Natural killer cell (primary cell): Measurements from ENCODE around the gene THSD4. TPM values are rescaled to one million over a fixed set of nuclear protein-coding genes. Genes with fewer than 3 reads are reported as not detected.

Experiments
- ATAC-seq, 3 donors: fragments of 150-1000 bp in 2 of 3; fragments of 200-7000 bp in 1 of 3; cut with Tn5 transposase; 1 replicate in 1 of 3; 2 replicates in 2 of 3; pipeline ENCODE4 v1.10.0; 2021; ENCODE audit warnings: mild to moderate bottlenecking in 2 of 3, moderate library complexity in 2 of 3
- DNase-seq, 2 donors: peaks; one replicate each; pipeline versions ENCODE4 v3.0.0 to v3.0.0-alpha.2; 2013 to 2021; ENCODE audit warnings: mixed read lengths in 1 of 2
- H3K27ac ChIP-seq: one replicate; pipeline ENCODE4 v1.5.1; 2013; ENCODE audit warnings: mild to moderate bottlenecking, low read length
- H3K27me3 ChIP-seq: one replicate; pipeline ENCODE4 v1.6.1; 2013; ENCODE audit warnings: low read length; ENCODE audit not compliant: control insufficient read depth, insufficient read depth
- H3K36me3 ChIP-seq: one replicate; pipeline ENCODE4 v1.6.1; 2013; ENCODE audit warnings: low read length; ENCODE audit not compliant: control insufficient read depth, insufficient read depth
- H3K4me1 ChIP-seq: one replicate; pipeline ENCODE4 v1.6.1; 2013; ENCODE audit warnings: low read length; ENCODE audit not compliant: control insufficient read depth, insufficient read depth
- H3K4me3 ChIP-seq: one replicate; pipeline ENCODE4 v1.5.1; 2013; ENCODE audit warnings: low read length
- H3K9me3 ChIP-seq: one replicate; pipeline ENCODE4 v1.6.1; 2013; ENCODE audit warnings: low read length; ENCODE audit not compliant: control insufficient read depth, insufficient read depth
- H3K27ac Mint-ChIP-seq, 2 donors: one replicate each; pipeline ENCODE4 v1.8.0; 2022; ENCODE audit warnings: mild to moderate bottlenecking in 2 of 2, mixed read lengths in 2 of 2, moderate library complexity in 1 of 2
- H3K27me3 Mint-ChIP-seq, 2 donors: one replicate each; pipeline ENCODE4 v1.8.0; 2022; ENCODE audit warnings: low read depth in 2 of 2, mixed read lengths in 2 of 2
- H3K36me3 Mint-ChIP-seq: one replicate; pipeline ENCODE4 v1.8.0; 2022; ENCODE audit warnings: mixed read lengths
- H3K4me1 Mint-ChIP-seq, 2 donors: one replicate each; pipeline ENCODE4 v1.8.0; 2022; ENCODE audit warnings: mixed read lengths in 2 of 2
- H3K4me3 Mint-ChIP-seq: one replicate; pipeline ENCODE4 v1.8.0; 2022; ENCODE audit warnings: mild to moderate bottlenecking, moderate library complexity, mixed read lengths
- H3K9me3 Mint-ChIP-seq, 2 donors: one replicate each; pipeline ENCODE4 v1.8.0; 2022; ENCODE audit warnings: mixed read lengths in 2 of 2
- WGBS: methylation state at CpG from one replicate; pipeline ENCODE4 v1.1.7; 2013; ENCODE audit warnings: missing lambda C conversion rate; ENCODE audit not compliant: insufficient coverage; 5-methylcytosine and 5-hydroxymethylcytosine counted together
- intact Hi-C: fragments of 100-400 bp; cut with micrococcal nuclease; formaldehyde crosslinking; loops from one replicate; pipeline ENCODE4 v1.14.2; 2022
- total RNA-seq, 4 donors: library from RNA; stranded (reverse); fragments of 120-200 nt in 1 of 4; gene quantifications; one replicate each; pipeline versions ENCODE4 v1.2.3 to v1.2.4, GENCODE V29; 2013 to 2022
- TF ChIP-seq, protein P1 (sequence below): fragments of 200-600 bp; IDR thresholded peaks from one replicate; pipeline ENCODE4 v1.8.0; 2022; ENCODE audit warnings: antibody characterized with exemption

Gene THSD4
- total RNA-seq, 3 donors from 2014 or later (not counting 1 experiment from before 2014, with no cell fraction given) = not detected

DNA sequence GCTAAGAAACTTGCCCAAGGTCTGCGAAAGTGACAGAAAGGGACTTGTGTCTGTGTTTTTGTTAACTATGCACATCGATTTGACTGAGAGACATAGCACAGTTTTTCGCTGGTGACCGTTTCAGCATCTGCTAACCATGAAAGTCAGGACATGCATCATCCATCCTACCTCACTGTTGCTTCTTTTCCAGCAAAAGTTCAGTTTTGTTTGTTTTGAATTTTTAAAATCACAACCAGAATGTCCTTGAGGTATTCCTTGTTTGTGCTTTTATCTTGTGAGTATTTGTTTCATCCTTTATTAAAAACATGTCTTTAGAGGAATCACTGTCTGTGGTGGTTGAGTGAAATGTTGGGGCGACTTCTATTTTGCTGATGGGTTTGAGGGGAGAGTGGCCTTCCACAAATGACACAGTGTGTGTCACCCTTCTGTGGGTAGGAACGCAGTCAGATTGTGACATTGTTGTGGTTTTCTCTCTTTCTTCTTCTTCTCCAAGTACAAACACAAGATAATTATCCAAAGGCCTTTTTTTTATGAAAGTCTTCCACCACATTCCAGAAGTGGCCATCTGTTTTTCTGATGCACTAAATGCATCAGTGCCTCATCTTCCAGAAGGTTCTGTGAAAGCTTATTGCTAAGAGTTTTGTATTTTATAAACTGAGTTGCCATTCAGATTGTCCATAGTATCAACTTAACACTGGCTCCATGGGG is 480.7 kb downstream of the THSD4 start:
- Mint-ChIP-seq H3K27me3 (peaks cover 0 to 7% of the 10 kb centered on the region in 2 donors), H3K36me3 (no peaks in the 10 kb centered on the region), H3K9me3 (no peaks in the 10 kb centered on the region), H3K4me3 (no peak overlapping the region), H3K27ac (no peak overlapping the region), H3K4me1 (no peaks in the 10 kb centered on the region)
- Histone ChIP-seq H3K27me3 (no peaks in the 10 kb centered on the region), H3K27ac (no peak overlapping the region), H3K9me3 (no peaks in the 10 kb centered on the region), H3K4me1 (no peaks in the 10 kb centered on the region), H3K36me3 (no peaks in the 10 kb centered on the region), H3K4me3 (no peak overlapping the region)
- intact Hi-C loops = no loop called here
- DNase-seq (no peak), ATAC-seq (no peak)
- TF ChIP-seq, protein P1, sequence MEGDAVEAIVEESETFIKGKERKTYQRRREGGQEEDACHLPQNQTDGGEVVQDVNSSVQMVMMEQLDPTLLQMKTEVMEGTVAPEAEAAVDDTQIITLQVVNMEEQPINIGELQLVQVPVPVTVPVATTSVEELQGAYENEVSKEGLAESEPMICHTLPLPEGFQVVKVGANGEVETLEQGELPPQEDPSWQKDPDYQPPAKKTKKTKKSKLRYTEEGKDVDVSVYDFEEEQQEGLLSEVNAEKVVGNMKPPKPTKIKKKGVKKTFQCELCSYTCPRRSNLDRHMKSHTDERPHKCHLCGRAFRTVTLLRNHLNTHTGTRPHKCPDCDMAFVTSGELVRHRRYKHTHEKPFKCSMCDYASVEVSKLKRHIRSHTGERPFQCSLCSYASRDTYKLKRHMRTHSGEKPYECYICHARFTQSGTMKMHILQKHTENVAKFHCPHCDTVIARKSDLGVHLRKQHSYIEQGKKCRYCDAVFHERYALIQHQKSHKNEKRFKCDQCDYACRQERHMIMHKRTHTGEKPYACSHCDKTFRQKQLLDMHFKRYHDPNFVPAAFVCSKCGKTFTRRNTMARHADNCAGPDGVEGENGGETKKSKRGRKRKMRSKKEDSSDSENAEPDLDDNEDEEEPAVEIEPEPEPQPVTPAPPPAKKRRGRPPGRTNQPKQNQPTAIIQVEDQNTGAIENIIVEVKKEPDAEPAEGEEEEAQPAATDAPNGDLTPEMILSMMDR = no peak
- WGBS = 92% methylated on average over 4 of the region's 6 CpGs

- H3K4me3 ChIP-seq = no peak overlapping the region
- Mint-ChIP-seq H3K4me1 (no peaks in the 10 kb centered on the region), H3K9me3 (no peaks in the 10 kb centered on the region), H3K36me3 (no peaks in the 10 kb centered on the region), H3K4me3 (no peak overlapping the region), H3K27ac (no peak overlapping the region), H3K27me3 (peaks cover 0 to 7% of the 10 kb centered on the region in 2 donors)
- no peaks in the 10 kb centered on the region for H3K27me3 ChIP-seq
- H3K27ac ChIP-seq = no peak overlapping the region
- TF ChIP-seq, protein P1 = no peak
- ATAC-seq (no peak), DNase-seq (no peak)
- 54% methylated on average over 4 of the region's 4 CpGs for WGBS
- H3K9me3 ChIP-seq = no peaks in the 10 kb centered on the region
- no peaks in the 10 kb centered on the region for H3K4me1 ChIP-seq
- H3K36me3 ChIP-seq = no peaks in the 10 kb centered on the region
- intact Hi-C loops = no loop called here
These were observed 481.4 kb downstream of the THSD4 start for GRCh38 chr15:71596672-71597071.

- H3K27me3 ChIP-seq = no peaks in the 10 kb centered on the region
- H3K27ac Mint-ChIP-seq = no peak overlapping the region
These were observed 481.9 kb downstream of the THSD4 start for GRCh38 chr15:71597126-71597525.

More at GRCh38 chr15:71597126-71597525, 481.9 kb downstream of the THSD4 start:
- DNase-seq (no peak), ATAC-seq (no peak)
- peaks cover 0 to 7% of the 10 kb centered on the region in 2 donors for H3K27me3 Mint-ChIP-seq
- 85% methylated on average over 2 of the region's 3 CpGs for WGBS
- Histone ChIP-seq H3K36me3 (no peaks in the 10 kb centered on the region), H3K27ac (no peak overlapping the region), H3K4me1 (no peaks in the 10 kb centered on the region), H3K9me3 (no peaks in the 10 kb centered on the region), H3K4me3 (no peak overlapping the region)
- no peak overlapping the region for H3K4me3 Mint-ChIP-seq
- H3K9me3 Mint-ChIP-seq = no peaks in the 10 kb centered on the region
- TF ChIP-seq, protein P1 = no peak
- intact Hi-C loops = no loop called here
- no peaks in the 10 kb centered on the region for H3K36me3 Mint-ChIP-seq
- H3K4me1 Mint-ChIP-seq = no peaks in the 10 kb centered on the region
